GM03348 (cell line): Measurements from ENCODE around the gene ESYT3.
A peak's percentile ranks its signal among the peaks of the same experiment; 100 is the strongest.
"Not testable (repeated sequence)": the region's sequence is repeated elsewhere in the genome, so short reads cannot be mapped to it uniquely, and the experiment has no call there.

Source experiments
- DNase-seq: peaks from one replicate; pipeline ENCODE4 v3.0.0; 2012; ENCODE audit warnings: low spot score

The ESYT3 gene

GRCh38 chr3:138408751-138409570 is 25.5 kb upstream of the ESYT3 start:
- no peak for DNase-seq

GRCh38 chr3:138412821-138413551 is 21.4 kb upstream of the ESYT3 start:
- peak; percentile 56 for DNase-seq

GRCh38 chr3:138416236-138416635 is 18.2 kb upstream of the ESYT3 start:
- DNase-seq: not testable (repeated sequence)

GRCh38 chr3:138417559-138417982 is 16.8 kb upstream of the ESYT3 start:
- DNase-seq: peak; percentile 92

- DNase-seq: no peak
Observed at GRCh38 chr3:138418601-138419206, 15.7 kb upstream of the ESYT3 start.

GRCh38 chr3:138423316-138423715 is 11.1 kb upstream of the ESYT3 start:
- no peak for DNase-seq

- DNase-seq: no peak
Observed at GRCh38 chr3:138424323-138424722, 10.1 kb upstream of the ESYT3 start.

GRCh38 chr3:138426211-138426610 is 8.2 kb upstream of the ESYT3 start:
- no peak for DNase-seq

GRCh38 chr3:138426754-138427153 is 7.7 kb upstream of the ESYT3 start:
- DNase-seq: not testable (repeated sequence)

GRCh38 chr3:138429665-138430064 is 4.8 kb upstream of the ESYT3 start:
- no peak for DNase-seq

GRCh38 chr3:138432576-138433240 is 1.7 kb upstream of the ESYT3 start:
- DNase-seq: no peak

- DNase-seq: no peak
Observed at GRCh38 chr3:138433892-138434275, 532 bp upstream of the ESYT3 start.

- peak; percentile 64 for DNase-seq
Observed at GRCh38 chr3:138434875-138435772, 708 bp downstream of the ESYT3 start.

- no peak for DNase-seq
Observed at GRCh38 chr3:138435840-138436239, 1.4 kb downstream of the ESYT3 start.

- DNase-seq: no peak
Observed at GRCh38 chr3:138437281-138437680, 2.9 kb downstream of the ESYT3 start.

GRCh38 chr3:138438896-138439295 is 4.5 kb downstream of the ESYT3 start:
- DNase-seq: no peak

- no peak for DNase-seq
Observed at GRCh38 chr3:138439646-138440045, 5.2 kb downstream of the ESYT3 start.

GRCh38 chr3:138440121-138440521 is 5.7 kb downstream of the ESYT3 start:
- DNase-seq: peak; percentile 45

- DNase-seq: peak; percentile 67
Observed at GRCh38 chr3:138440596-138440995, 6.2 kb downstream of the ESYT3 start.

- DNase-seq: no peak
Observed at GRCh38 chr3:138441256-138441655, 6.8 kb downstream of the ESYT3 start.

- peak; percentile 64 for DNase-seq
Observed at GRCh38 chr3:138441742-138442141, 7.3 kb downstream of the ESYT3 start.
